Glutamatergic neuron (in vitro differentiated cells): Measurements from ENCODE around the gene UGCG. TPM values are rescaled to one million over a fixed set of nuclear protein-coding genes. Genes with fewer than 3 reads are reported as not detected.

ENCODE experiments used
- DNase-seq: peaks from one replicate; pipeline ENCODE4 v3.0.0; 2022
- H3K27ac Mint-ChIP-seq: one replicate; pipeline ENCODE4 v1.8.0; 2020; ENCODE audit warnings: mild to moderate bottlenecking, mixed read lengths, inconsistent platforms; ENCODE audit not compliant: unreplicated experiment
- H3K27me3 Mint-ChIP-seq: one replicate; pipeline ENCODE4 v1.8.0; 2020; ENCODE audit warnings: mild to moderate bottlenecking, moderate library complexity, mixed read lengths, inconsistent platforms; ENCODE audit not compliant: unreplicated experiment
- H3K36me3 Mint-ChIP-seq: one replicate; pipeline ENCODE4 v1.8.0; 2020; ENCODE audit warnings: mild to moderate bottlenecking, mixed read lengths, inconsistent platforms; ENCODE audit not compliant: unreplicated experiment
- H3K4me1 Mint-ChIP-seq: one replicate; pipeline ENCODE4 v1.8.0; 2020; ENCODE audit warnings: mild to moderate bottlenecking, low read depth, mixed read lengths, inconsistent platforms; ENCODE audit not compliant: unreplicated experiment
- H3K4me3 Mint-ChIP-seq: one replicate; pipeline ENCODE4 v1.8.0; 2020; ENCODE audit warnings: mild to moderate bottlenecking, mixed read lengths, inconsistent platforms; ENCODE audit not compliant: unreplicated experiment
- H3K9me3 Mint-ChIP-seq: one replicate; pipeline ENCODE4 v1.8.0; 2020; ENCODE audit warnings: mild to moderate bottlenecking, moderate library complexity, mixed read lengths, inconsistent platforms; ENCODE audit not compliant: unreplicated experiment
- total RNA-seq: library from RNA; stranded (reverse); fragmentation: NEBNext Ultra II Directional; extraction: Animal tissue kit (Norgen Biotek cat#: 25700); gene quantifications from one replicate; pipeline ENCODE4 v1.2.1, GENCODE V29; 2021; ENCODE audit not compliant: unreplicated experiment
- TF ChIP-seq, protein P1 (sequence below): fragments of 200-600 bp; sonication (generic); IDR thresholded peaks from one replicate; pipeline ENCODE4 v1.5.0; 2021; ENCODE audit not compliant: partially characterized antibody, unreplicated experiment

UGCG gene
- total RNA-seq, 1 donor from 2014 or later: 16.0 TPM

DNA sequence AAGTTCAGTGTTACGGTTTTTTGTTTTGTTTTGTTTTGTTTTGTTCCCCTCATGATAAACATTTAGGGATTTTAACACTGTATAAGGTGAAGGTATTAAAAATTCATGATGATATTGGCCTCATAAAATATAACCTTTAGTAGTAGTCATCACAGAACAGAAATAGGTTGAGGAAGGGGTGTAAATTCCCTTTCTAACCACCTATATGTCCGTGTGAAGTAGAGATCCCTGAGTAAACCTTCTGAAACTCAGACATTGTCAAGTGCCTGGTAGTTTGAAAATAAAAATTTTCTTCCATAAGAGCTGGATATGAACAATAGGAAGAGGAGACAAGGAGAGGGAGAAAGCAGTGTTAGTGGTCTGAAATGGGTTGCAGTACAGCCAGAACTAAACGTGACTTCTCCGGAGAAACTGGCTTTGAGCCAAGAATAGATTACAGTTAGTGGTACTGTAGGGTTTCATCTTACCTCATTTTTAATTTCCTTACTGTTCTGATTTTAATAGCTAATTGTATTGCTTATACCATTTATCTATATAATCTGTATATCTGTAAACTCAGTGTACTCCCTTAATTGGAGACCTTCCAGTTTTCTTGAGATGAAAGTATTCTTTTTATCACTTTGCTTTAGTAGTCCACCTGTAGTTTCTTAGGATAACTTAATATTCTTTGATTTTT is 18.3 kb downstream of the UGCG start:
- Mint-ChIP-seq H3K4me1 (no peaks in the 10 kb centered on the region), H3K27ac (no peak overlapping the region), H3K36me3 (no peaks in the 10 kb centered on the region), H3K4me3 (no peak overlapping the region), H3K27me3 (no peaks in the 10 kb centered on the region), H3K9me3 (peaks cover 2% of the 10 kb centered on the region)
- TF ChIP-seq, protein P1, sequence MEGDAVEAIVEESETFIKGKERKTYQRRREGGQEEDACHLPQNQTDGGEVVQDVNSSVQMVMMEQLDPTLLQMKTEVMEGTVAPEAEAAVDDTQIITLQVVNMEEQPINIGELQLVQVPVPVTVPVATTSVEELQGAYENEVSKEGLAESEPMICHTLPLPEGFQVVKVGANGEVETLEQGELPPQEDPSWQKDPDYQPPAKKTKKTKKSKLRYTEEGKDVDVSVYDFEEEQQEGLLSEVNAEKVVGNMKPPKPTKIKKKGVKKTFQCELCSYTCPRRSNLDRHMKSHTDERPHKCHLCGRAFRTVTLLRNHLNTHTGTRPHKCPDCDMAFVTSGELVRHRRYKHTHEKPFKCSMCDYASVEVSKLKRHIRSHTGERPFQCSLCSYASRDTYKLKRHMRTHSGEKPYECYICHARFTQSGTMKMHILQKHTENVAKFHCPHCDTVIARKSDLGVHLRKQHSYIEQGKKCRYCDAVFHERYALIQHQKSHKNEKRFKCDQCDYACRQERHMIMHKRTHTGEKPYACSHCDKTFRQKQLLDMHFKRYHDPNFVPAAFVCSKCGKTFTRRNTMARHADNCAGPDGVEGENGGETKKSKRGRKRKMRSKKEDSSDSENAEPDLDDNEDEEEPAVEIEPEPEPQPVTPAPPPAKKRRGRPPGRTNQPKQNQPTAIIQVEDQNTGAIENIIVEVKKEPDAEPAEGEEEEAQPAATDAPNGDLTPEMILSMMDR: no peak
- no peak for DNase-seq

DNA sequence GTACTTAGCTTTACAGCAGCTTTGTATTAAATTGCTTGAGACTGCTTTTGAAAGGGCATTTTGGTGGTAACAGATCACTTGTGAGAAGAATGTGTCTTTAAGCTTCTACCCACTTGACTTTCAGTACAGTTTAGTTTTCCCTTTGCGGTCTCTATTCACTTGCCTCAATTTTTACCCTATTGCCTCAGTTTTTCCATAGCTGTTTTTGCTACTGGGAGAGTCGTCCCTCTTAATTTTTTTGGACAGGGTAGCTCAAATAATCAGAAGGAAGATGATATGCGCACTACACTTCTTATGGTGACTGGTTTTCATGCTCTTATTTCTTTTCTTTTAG is 18.8 kb downstream of the UGCG start:
- H3K27ac Mint-ChIP-seq: no peak overlapping the region
- no peak for DNase-seq
- TF ChIP-seq, protein P1: no peak
- no peaks in the 10 kb centered on the region for H3K27me3 Mint-ChIP-seq
- no peaks in the 10 kb centered on the region for H3K36me3 Mint-ChIP-seq
- no peak overlapping the region for H3K4me3 Mint-ChIP-seq
- H3K4me1 Mint-ChIP-seq: no peaks in the 10 kb centered on the region
- peaks cover 2% of the 10 kb centered on the region for H3K9me3 Mint-ChIP-seq

DNA sequence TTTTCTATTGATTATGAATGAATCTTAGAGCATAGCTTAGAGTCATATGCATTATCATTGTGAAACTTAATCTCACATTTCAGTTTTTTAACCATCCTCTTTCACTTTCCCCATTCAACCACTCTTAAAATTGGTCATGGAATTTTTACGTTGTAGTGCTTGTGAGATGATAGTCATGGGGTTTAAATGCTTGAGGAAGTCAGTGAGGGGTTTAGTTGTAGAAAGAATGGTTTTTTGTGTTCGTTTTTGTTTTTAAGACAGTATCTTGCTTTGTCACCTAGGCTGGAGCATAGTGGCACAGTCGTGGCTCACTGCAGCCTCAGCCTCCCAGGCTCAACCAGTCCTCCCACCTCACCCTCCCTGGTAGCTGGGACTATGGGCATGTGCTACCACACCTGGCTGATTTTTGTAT is 19.6 kb downstream of the UGCG start:
- DNase-seq: no peak
- Mint-ChIP-seq H3K4me1 (no peaks in the 10 kb centered on the region), H3K9me3 (peaks cover 2% of the 10 kb centered on the region), H3K36me3 (no peaks in the 10 kb centered on the region), H3K27ac (no peak overlapping the region), H3K4me3 (no peak overlapping the region), H3K27me3 (no peaks in the 10 kb centered on the region)
- TF ChIP-seq, protein P1: no peak

DNA sequence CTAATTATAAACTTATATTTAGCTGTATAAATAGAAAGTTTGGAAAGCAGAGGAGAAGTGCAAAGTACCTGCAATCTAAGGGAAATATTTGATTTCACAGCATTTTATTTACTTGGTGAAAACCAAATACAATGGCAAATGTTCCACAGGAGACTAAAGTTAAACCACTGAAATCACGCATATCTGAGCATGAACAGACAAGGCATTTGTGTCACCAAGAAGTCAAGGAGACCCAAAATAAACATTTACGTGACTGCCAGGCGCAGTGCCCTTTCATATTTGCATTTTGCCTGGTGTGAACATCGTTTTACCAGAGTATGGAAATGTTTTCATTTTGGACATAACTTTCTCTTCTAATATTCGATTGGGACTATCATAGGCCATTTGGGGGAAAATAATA is 20.6 kb downstream of the UGCG start:
- Mint-ChIP-seq H3K4me1 (no peaks in the 10 kb centered on the region), H3K27ac (no peak overlapping the region), H3K4me3 (no peak overlapping the region), H3K9me3 (peaks cover 2% of the 10 kb centered on the region), H3K27me3 (no peaks in the 10 kb centered on the region), H3K36me3 (no peaks in the 10 kb centered on the region)
- TF ChIP-seq, protein P1: no peak
- no peak for DNase-seq

DNA sequence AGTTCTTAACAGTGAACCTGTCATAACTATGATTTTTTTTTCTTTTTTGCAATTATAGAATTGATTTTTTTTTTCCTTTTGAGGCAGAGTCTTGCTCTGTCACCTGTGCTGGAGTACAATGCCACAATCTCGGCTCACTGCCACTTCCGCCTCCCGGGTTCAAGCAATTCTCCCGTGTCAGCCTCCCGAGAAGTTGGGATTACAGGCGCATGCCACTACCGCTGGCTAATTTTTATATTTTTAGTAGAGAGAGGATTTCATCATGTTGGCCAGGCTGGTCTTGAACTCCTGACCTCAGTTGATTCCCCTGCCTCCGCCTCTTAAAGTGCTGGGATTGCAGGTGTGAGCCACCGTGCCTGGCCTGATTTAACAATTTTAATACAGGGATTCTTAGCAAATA is 21.4 kb downstream of the UGCG start:
- Mint-ChIP-seq H3K4me1 (no peaks in the 10 kb centered on the region), H3K4me3 (no peak overlapping the region), H3K27ac (no peak overlapping the region), H3K27me3 (no peaks in the 10 kb centered on the region), H3K9me3 (peaks cover 2% of the 10 kb centered on the region), H3K36me3 (no peaks in the 10 kb centered on the region)
- TF ChIP-seq, protein P1: no peak
- no peak for DNase-seq
